HG02798 (cell line): ENCODE data around the gene ERBB4.
A peak's percentile ranks its signal among the peaks of the same experiment; 100 is the strongest.
"Not testable (repeated sequence)": the region's sequence is repeated elsewhere in the genome, so short reads cannot be mapped to it uniquely, and the experiment has no call there.

Source experiments
- ATAC-seq: cut with Tn5 transposase; IDR thresholded peaks from one replicate; pipeline ENCODE4 v1.9.1; 2021; ENCODE audit warnings: mild to moderate bottlenecking; ENCODE audit not compliant: unreplicated experiment, poor library complexity

The ERBB4 gene

DNA sequence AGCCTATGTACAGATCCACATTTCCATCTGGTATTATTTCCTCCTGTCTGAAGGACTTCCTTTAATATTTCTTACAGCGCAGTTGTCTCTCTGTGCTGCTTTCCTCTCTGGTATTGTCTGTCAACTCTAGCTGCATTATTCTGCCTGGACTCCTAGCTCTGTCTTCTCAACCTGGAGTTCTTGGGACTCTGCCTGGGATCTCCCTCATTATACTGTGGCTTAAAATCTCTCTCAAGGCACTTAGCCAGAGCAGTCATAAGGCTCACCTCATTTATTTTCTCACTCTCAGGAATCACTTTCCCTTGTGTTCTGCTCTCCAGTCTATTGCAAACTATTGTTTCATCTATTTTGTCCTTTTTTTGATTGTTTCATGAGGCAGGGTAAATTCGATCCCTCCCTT, 850.4 kb downstream of the ERBB4 start:
- no peak for ATAC-seq

GRCh38 chr2:211674715-211675114, 863.9 kb downstream of the ERBB4 start:
- ATAC-seq: no peak

DNA sequence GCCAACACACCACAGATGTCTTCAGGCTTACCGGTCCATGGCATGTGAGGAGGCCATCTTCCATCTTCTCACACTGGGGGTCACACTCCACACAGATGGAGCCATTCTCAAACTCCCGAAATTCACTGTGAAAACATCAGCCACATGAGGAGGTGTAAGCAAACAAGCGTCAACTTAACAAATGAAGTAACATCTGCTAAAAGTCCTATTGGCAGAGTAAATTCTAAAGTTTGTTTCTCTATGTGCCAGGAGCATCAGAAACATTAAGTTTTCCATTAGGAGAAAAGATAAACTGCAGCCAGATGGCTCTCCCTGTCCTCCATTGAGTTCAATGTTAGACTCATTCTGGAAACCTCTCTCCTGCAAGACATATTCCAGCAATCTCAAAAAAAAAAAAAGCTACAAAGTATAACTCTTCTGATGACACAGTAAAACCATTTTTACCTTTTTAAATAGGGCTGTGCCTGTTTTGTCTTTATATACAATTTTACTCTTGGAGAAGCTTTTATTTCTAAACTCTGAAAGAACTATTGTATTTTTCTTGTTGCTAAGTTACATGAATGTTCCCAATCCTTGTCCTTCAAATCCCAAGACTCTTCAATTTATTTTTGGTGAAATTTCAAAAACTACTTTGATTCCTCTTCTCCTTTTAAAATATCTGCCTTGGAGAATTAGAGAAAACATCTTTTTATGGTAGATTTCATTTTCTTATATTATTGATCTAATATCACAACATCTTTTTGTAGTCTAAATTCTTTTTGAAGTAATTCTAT, 865.3 kb downstream of the ERBB4 start:
- ATAC-seq: no peak

- no peak for ATAC-seq
These were observed 866.6 kb downstream of the ERBB4 start for GRCh38 chr2:211671977-211672376.

- ATAC-seq: no peak
These were observed 873.3 kb downstream of the ERBB4 start for GRCh38 chr2:211665299-211665698.

DNA sequence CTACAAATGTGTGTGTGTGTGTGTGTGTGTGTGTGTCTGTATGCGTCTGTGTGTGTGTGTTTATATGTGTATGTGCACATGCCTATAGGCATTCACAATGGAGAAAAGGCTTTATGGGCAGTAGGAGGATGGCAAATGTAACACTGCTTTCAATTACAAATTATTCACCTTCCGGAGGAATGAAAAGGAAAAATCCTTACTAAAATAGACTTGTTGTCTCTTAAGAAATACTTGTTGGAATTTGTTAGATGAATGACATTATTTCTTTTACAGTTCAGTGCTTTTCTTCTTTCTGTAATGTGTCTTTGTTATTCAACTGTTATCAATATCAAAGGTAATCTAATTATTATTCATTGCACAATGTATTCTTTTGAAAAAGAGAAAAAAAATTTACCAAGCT, 874.3 kb downstream of the ERBB4 start:
- no peak for ATAC-seq

- ATAC-seq: no peak
These were observed 884.3 kb downstream of the ERBB4 start for GRCh38 chr2:211654211-211654780.

GRCh38 chr2:211652327-211652726, 886.3 kb downstream of the ERBB4 start:
- no peak for ATAC-seq

GRCh38 chr2:211649331-211649730, 889.3 kb downstream of the ERBB4 start:
- no peak for ATAC-seq

- ATAC-seq: no peak
These were observed 907.1 kb downstream of the ERBB4 start for GRCh38 chr2:211631503-211631902.

DNA sequence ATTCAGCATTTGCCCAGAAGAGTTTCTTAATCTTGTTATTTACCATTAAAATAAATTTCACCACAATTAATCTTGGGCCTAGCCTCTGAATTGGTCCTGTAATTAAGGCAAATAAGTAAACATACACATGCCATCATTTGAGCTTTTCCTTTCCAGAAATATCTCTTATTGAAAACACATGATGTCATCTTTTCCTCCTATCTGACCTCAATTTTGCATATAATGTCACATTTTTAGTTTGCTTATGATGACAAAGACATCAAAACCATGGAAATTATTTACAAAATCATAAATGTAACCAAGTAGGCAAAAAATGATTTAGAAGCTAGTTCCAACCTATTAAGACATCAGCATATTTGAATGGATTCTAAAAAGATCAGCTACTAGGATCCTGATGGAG, 915.5 kb downstream of the ERBB4 start:
- ATAC-seq: no peak

GRCh38 chr2:211620986-211621385, 917.6 kb downstream of the ERBB4 start:
- no peak for ATAC-seq

- ATAC-seq: no peak
These were observed 920.8 kb downstream of the ERBB4 start for GRCh38 chr2:211617803-211618202.

DNA sequence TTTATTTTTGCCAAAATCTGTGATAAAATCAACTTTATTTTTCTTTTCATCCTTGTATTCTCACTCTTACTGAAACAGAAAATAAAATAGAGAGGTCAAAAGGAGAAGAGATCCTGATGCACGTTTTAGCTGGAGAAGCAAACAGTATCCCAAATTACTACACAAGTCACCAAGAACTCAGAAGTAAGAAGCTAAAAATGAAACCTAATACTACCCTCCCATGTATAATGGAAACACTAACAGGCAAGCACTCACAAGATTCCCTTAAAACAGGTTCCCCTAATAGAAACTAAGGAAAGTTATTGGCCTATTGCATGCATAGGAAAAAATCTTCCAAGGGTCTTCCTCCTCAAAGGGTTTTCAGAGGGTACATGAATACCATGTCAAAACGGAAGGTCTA, 927.0 kb downstream of the ERBB4 start:
- ATAC-seq: no peak

DNA sequence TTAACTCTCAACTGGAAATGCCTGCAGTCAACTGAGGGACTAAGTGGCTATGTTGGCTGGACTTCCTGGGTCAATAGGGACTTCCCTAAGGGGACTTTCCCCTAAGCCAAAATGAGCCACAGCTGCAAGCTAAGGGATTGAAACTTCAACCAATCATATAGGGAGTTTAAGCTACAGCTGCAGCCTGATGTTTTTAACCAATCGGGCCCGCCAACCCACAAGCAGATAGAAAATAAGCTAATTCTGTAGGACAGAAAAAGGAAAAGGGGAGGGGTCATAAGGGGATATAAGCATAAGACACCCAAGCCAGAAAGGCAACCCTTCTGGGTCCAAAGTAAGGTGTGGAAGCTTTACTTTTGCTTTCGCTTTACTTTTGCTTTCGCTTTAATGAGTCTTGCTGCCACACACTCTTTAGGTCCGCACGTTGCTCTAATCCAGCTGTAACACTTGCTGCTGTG, 927.5 kb downstream of the ERBB4 start:
- ATAC-seq: peak; percentile 36

DNA sequence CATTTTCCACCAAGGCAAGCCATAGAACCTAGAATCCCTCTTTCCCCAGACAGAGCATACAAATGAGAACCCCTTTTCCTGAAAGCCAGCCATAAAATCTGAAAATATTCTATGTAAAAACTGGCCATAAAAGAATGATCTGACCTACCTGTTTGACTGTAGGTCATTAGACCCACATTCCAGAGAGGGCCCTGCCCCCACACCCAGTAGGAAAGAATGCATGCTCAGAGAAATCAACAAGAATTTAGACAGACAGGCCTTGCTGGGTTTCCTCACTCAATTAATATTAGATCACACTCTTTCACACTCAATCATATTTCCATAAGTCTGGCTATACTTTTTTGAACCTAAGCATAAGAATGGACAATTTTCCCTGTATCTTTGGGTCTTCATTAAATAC, 929.5 kb downstream of the ERBB4 start:
- no peak for ATAC-seq

DNA sequence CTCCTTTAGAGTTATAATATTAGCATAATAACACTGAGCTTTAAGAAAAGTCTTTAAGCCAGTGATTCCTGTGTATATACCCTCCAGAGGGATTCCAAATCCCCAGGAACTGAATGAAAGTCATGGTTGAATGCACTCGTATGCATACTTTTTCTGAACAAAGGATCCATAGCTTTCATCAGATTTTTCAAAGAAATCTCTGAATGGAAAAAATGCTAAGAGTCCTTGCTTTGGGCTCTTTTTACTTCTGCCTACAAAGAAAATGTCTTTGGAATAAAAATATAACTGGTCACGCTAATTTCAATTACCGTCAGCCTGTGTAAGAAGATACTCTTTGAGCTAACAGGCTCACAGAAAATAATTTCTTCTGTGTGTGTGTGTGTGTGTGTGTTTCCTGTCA, 939.5 kb downstream of the ERBB4 start:
- ATAC-seq: no peak

- ATAC-seq: no peak
These were observed 940.4 kb downstream of the ERBB4 start for GRCh38 chr2:211598238-211598637.

- not testable (repeated sequence) for ATAC-seq
These were observed 946.6 kb downstream of the ERBB4 start for GRCh38 chr2:211592006-211592405.

- no peak for ATAC-seq
These were observed 947.2 kb downstream of the ERBB4 start for GRCh38 chr2:211591426-211591825.

DNA sequence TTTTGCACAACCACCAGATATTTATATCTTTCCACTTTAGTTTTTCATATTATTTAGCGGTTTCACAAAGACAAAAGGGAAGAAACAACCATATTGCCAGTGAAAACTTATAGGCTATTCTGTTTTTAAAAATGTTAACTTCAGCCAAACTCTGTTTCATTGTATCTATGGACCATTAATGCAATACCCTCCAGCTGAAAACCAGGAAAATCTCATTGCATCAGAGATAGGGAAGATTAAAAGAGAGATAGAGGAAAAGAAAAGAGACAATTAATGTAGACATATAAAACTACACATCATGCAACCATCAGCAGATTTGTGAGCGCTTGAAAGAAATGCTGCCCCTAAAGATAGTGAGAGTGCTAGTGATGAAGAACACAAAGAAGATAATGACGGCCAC, 970.2 kb downstream of the ERBB4 start:
- ATAC-seq: no peak

- no peak for ATAC-seq
These were observed 974.2 kb downstream of the ERBB4 start for GRCh38 chr2:211564441-211564840.
